Mammary epithelial cell (primary cell): ENCODE measurements around the gene SYCP1.

Experiments used
- CTCF ChIP-seq, 2 donors: IDR thresholded peaks in 1 of 2; conservative IDR thresholded peaks in 1 of 2; 2 replicates each; pipeline ENCODE4 v1.5.1; 2011 to 2012; ENCODE audit warnings: inconsistent platforms in 2 of 2, low read length in 2 of 2, mild to moderate bottlenecking in 2 of 2, control low read depth in 1 of 2, low read depth in 1 of 2; ENCODE audit not compliant: insufficient read depth in 1 of 2; ENCODE audit errors: extremely low read depth in 1 of 2
- EZH2 ChIP-seq: IDR thresholded peaks from 2 replicates; pipeline ENCODE4 v1.6.1; 2012; ENCODE audit warnings: low read length, inconsistent platforms, borderline replicate concordance

DNA sequence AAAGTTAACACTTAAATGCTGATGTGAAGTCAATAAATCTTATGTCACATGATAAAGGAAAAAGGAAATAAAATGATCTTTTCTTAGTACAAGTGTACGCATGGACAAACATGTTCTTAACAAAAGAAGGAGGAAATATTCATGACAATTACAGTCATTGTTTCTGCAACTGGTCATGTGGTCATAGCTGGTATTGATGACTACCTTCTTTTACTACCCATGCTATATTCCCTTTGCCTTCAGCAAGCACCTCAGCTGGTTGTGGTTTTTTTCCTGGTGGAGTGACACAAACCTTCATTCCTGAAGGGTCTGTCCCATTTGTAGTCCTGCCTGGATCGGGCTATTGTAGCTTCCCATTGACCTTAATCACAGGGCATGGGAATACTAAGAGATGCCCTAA, 151.5 kb downstream of the SYCP1 start:
- no peak for TF ChIP-seq CTCF (conservative IDR thresholded peaks at IDR 0.05 in 1 of 2, IDR thresholded peaks at IDR 0.05 in 1 of 2; ENCODE audit: extremely low read depth in 1 of 2, insufficient read depth in 1 of 2, low read depth in 1 of 2, low read length in 2 of 2)
- no peak for TF ChIP-seq EZH2
